Fibroblast of mammary gland (primary cell): ENCODE measurements around the gene ATF4.

ENCODE experiments used
- DNase-seq: peaks from one replicate; pipeline ENCODE4 v3.0.0-alpha.2; 2010; ENCODE audit warnings: low read depth
- H3K4me3 ChIP-seq: 2 replicates; pipeline ENCODE4 v1.5.1; 2011; ENCODE audit warnings: low read depth, mild to moderate bottlenecking, low read length, moderate library complexity; ENCODE audit not compliant: control insufficient read depth
- TF ChIP-seq, protein P1 (sequence below): conservative IDR thresholded peaks from 2 replicates; pipeline ENCODE4 v1.5.1; 2011; ENCODE audit warnings: low read depth, low read length, inconsistent platforms; ENCODE audit not compliant: control insufficient read depth, insufficient read depth

ATF4 gene

GRCh38 chr22:39546889-39547586 is 26.7 kb downstream of the ATF4 start:
- H3K4me3 ChIP-seq = no peak overlapping the region
- peak; percentile 39 for DNase-seq
- TF ChIP-seq, protein P1, sequence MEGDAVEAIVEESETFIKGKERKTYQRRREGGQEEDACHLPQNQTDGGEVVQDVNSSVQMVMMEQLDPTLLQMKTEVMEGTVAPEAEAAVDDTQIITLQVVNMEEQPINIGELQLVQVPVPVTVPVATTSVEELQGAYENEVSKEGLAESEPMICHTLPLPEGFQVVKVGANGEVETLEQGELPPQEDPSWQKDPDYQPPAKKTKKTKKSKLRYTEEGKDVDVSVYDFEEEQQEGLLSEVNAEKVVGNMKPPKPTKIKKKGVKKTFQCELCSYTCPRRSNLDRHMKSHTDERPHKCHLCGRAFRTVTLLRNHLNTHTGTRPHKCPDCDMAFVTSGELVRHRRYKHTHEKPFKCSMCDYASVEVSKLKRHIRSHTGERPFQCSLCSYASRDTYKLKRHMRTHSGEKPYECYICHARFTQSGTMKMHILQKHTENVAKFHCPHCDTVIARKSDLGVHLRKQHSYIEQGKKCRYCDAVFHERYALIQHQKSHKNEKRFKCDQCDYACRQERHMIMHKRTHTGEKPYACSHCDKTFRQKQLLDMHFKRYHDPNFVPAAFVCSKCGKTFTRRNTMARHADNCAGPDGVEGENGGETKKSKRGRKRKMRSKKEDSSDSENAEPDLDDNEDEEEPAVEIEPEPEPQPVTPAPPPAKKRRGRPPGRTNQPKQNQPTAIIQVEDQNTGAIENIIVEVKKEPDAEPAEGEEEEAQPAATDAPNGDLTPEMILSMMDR = no peak

DNA sequence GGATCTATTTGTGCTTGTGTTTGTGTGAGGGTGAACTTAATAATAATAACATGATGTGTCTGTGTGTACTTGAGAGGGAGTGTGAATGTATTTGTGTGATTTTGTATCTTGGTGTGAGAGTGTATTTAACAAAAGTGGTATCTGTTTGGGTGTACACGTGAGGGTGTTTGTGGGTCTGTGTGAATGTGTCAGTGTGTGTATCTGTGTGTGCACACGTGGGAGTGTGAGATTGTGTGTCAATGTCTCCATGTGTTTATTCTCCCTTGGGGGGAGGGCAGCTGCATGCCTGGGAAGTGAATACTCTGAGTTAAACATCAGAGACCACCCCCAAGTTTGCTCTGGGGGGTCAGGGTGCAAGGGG is 27.2 kb downstream of the ATF4 start:
- no peak for DNase-seq
- TF ChIP-seq, protein P1 = no peak
- no peak overlapping the region for H3K4me3 ChIP-seq

DNA sequence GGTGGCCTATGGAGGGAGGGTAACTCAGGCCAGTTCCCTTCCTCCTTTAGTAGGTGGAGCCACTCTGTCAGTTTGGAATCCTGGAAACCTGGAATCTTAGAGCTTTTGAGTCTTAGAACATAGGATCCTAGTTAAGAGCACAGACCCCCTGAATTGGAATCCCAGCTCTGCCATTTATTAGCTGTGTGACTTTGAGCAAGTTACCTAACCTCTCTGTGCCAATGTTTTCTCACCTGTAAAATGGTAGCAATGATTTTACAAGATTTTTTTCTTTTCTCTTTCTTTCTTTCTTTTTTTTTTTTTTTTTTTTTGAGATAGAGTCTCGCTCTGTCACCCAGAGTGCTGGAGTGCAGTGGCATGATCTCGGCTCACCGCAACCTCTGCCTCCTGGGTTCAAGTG is 33.1 kb downstream of the ATF4 start:
- no peak for DNase-seq
- no peak overlapping the region for H3K4me3 ChIP-seq
- TF ChIP-seq, protein P1 = no peak

DNA sequence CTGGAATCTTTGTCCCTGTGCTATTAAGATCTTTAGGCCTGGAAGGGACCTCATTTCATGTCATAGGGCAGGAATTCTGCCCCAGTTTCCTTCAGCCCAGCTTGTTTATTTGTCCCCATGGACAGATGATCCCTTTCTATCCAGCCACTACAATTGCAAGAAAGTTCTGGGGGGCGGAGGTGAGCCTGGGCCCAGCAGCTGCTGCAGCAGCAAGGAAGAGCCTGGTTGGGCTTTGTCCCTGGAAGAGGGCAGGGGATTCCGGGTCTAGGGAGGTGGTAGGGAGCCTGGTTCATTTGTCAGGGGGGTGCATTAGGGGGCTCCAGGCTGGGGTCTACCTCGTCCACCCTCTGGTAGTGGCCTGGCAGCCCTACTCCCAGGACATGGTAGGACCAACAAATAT is 33.8 kb downstream of the ATF4 start:
- H3K4me3 ChIP-seq = no peak overlapping the region
- TF ChIP-seq, protein P1 = no peak
- no peak for DNase-seq

DNA sequence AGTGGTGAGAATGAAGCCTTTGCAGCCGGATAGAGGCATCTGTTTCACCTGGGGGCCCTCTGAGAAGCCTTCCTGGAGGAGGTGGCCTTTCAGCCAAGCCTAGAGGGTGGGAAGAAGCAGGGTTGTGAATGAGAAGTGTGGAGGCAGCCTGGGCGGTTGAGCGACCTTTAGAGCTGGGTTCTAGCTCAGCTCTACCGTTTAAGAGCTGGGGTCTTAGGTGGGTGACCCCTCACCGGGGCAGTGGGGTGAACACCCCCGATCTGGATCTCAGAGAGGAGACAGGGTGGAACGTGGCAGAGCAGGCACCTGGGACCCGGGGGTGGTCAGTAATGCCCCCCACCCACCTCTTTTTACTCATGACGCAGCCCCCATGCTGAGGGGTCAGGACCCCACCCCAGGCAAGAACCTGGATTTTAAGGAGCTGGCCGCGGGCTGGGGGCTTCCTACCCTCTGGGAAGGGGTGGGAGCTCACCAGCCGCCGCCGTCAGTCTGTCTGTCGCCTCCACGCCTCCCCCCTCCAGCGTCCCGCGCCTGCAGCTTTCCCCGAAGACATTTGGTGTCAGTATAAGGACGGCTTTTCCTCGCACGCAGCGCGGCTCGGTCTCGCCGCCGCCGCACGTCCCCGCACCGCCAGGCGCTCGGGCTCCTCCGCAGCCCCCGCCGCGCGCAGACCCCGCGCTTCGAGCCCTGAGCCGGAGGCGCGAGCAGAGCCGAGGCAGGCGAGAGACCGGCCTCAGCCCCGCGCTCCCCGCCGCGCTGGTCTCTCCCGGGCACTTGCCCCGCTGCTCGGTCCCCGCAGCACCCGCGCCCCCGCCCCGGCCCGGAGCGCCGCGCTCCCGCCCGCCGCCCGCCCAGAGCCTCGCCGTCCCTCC is 36.8 kb downstream of the ATF4 start:
- no peak overlapping the region for H3K4me3 ChIP-seq
- peak; percentile 6 for DNase-seq

DNA sequence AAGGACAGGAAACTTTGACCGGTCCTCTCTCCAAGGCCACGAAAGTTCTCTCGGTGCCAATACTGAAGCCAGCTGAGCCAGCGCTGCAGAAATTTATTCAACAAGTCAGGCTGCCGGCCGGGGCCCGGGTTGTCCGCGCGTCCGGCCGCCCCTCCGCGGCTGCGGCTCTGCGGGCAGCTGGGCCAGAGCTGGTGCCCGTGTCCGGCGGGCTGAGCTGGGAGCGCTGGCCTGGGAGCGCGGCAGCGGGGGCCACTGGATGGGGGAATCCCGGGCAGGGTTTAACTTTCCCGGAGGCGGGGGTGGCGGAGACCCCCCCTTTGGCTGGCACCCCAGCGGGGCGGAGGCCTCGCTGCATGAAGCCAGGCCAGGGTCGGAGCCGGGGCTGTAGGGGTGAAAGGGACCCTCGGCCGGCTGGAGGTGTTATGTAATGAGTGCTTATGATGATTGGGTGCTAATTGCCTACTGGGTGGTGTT is 37.9 kb downstream of the ATF4 start:
- no peak for DNase-seq
- H3K4me3 ChIP-seq = no peak overlapping the region
- TF ChIP-seq, protein P1 = no peak

More for the DNA sequence above, 36.8 kb downstream of the ATF4 start:
- TF ChIP-seq, protein P1 = no peak
